C4-2B (cell line): ENCODE data around the gene RBBP5.

Experiments used
- H3K27ac ChIP-seq: fragments of 450-650 bp; 2 replicates; pipeline ENCODE4 v1.5.1; 2017
- CTCF ChIP-seq: fragments of 450-650 bp; conservative IDR thresholded peaks from 2 replicates; pipeline ENCODE4 v1.5.1; 2017; ENCODE audit warnings: mild to moderate bottlenecking
- ZFX ChIP-seq: fragments of 450-650 bp; IDR thresholded peaks from 2 replicates; pipeline ENCODE4 v1.6.1; 2017

The RBBP5 gene

GRCh38 chr1:205124726-205125125 lies 2.9 kb upstream of the RBBP5 start:
- H3K27ac ChIP-seq = no peak overlapping the region
- TF ChIP-seq ZFX (no peak), CTCF (no peak)

- TF ChIP-seq CTCF = peak; percentile 77
- TF ChIP-seq ZFX = no peak
- peak overlapping the region; percentile 83 for H3K27ac ChIP-seq
These were observed 708 bp upstream of the RBBP5 start for GRCh38 chr1:205122489-205122882.

GRCh38 chr1:205118752-205119151 lies 3.0 kb downstream of the RBBP5 start:
- TF ChIP-seq CTCF (no peak), ZFX (no peak)
- H3K27ac ChIP-seq = no peak overlapping the region

- no peak overlapping the region for H3K27ac ChIP-seq
- TF ChIP-seq CTCF (no peak), ZFX (no peak)
These were observed 10.4 kb downstream of the RBBP5 start for GRCh38 chr1:205111354-205111753.

- TF ChIP-seq ZFX (no peak), CTCF (no peak)
These were observed 12.1 kb downstream of the RBBP5 start for GRCh38 chr1:205109711-205110110.

GRCh38 chr1:205109269-205109668 lies 12.5 kb downstream of the RBBP5 start:
- H3K27ac ChIP-seq = no peak overlapping the region
- TF ChIP-seq ZFX (no peak), CTCF (no peak)

More at GRCh38 chr1:205109711-205110110, 12.1 kb downstream of the RBBP5 start:
- H3K27ac ChIP-seq = no peak overlapping the region

- H3K27ac ChIP-seq = no peak overlapping the region
- no peak for TF ChIP-seq ZFX
- no peak for TF ChIP-seq CTCF
These were observed 13.3 kb downstream of the RBBP5 start for GRCh38 chr1:205108464-205108863.
